Gastroesophageal sphincter (tissue), 3 donors: Measurements from ENCODE around the gene KCNK18.

Experiments
- EP300 ChIP-seq: sonication (generic); formaldehyde crosslinking; IDR thresholded peaks from one replicate; pipeline ENCODE4 v1.6.1; 2017; ENCODE audit warnings: antibody characterized with exemption, mild to moderate bottlenecking
- POLR2A ChIP-seq, 2 donors: fragments of 450-650 bp; IDR thresholded peaks; one replicate each; pipeline ENCODE4 v1.6.1; 2017; ENCODE audit warnings: antibody characterized with exemption in 2 of 2, mild to moderate bottlenecking in 2 of 2, moderate library complexity in 1 of 2
- POLR2AphosphoS5 ChIP-seq: sonication (generic); formaldehyde crosslinking; IDR thresholded peaks from one replicate; pipeline ENCODE4 v1.6.1; 2017; ENCODE audit warnings: antibody characterized with exemption
- TF ChIP-seq, protein P1 (sequence below), 4 experiments: fragments of 200-600 bp in 2 of 4; fragments of 450-650 bp in 2 of 4; sonication (generic) in 1 of 4; IDR thresholded peaks; one replicate each; pipeline ENCODE4 v1.5.1; 2017 to 2019; ENCODE audit warnings: antibody characterized with exemption in 4 of 4, mild to moderate bottlenecking in 2 of 4, moderate library complexity in 2 of 4

GRCh38 chr10:117224881-117225280 lies 27.6 kb downstream of the KCNK18 start:
- TF ChIP-seq, protein P1, sequence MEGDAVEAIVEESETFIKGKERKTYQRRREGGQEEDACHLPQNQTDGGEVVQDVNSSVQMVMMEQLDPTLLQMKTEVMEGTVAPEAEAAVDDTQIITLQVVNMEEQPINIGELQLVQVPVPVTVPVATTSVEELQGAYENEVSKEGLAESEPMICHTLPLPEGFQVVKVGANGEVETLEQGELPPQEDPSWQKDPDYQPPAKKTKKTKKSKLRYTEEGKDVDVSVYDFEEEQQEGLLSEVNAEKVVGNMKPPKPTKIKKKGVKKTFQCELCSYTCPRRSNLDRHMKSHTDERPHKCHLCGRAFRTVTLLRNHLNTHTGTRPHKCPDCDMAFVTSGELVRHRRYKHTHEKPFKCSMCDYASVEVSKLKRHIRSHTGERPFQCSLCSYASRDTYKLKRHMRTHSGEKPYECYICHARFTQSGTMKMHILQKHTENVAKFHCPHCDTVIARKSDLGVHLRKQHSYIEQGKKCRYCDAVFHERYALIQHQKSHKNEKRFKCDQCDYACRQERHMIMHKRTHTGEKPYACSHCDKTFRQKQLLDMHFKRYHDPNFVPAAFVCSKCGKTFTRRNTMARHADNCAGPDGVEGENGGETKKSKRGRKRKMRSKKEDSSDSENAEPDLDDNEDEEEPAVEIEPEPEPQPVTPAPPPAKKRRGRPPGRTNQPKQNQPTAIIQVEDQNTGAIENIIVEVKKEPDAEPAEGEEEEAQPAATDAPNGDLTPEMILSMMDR (IDR thresholded peaks at IDR 0.05) = no peak
- TF ChIP-seq POLR2A (IDR thresholded peaks at IDR 0.05) (no peak), POLR2AphosphoS5 (no peak), EP300 (no peak)
